Uterus (tissue), 4 donors: ENCODE data around the gene CMTM2. TPM values are rescaled to one million over a fixed set of nuclear protein-coding genes. Genes with fewer than 3 reads are reported as not detected.

ENCODE experiments used
- DNase-seq, 2 donors: peaks; one replicate each; pipeline ENCODE4 v3.0.0-alpha.2; 2019 to 2020
- H3K27ac ChIP-seq, 2 donors: fragments of 200-600 bp; sonication (generic); 1 replicate in 1 of 2; 2 replicates in 1 of 2; pipeline ENCODE4 v1.5.1; 2016 to 2018
- H3K27me3 ChIP-seq, 2 donors: fragments of 200-600 bp; sonication (generic); one replicate each; pipeline ENCODE4 v1.5.1; 2018 to 2019; ENCODE audit warnings: control low read depth in 1 of 2
- H3K36me3 ChIP-seq, 2 donors: fragments of 200-600 bp; sonication (generic); one replicate each; pipeline ENCODE4 v1.5.1; 2019; ENCODE audit warnings: control low read depth in 1 of 2
- H3K4me1 ChIP-seq, 2 donors: fragments of 200-600 bp; sonication (generic); one replicate each; pipeline ENCODE4 v1.5.1; 2018 to 2019; ENCODE audit warnings: control low read depth in 1 of 2
- H3K4me3 ChIP-seq, 2 donors: fragments of 200-600 bp; sonication (generic); 1 replicate in 1 of 2; 2 replicates in 1 of 2; pipeline ENCODE4 v1.5.1; 2018 to 2019; ENCODE audit warnings: mild to moderate bottlenecking in 1 of 2
- H3K9me3 ChIP-seq, 2 donors: fragments of 200-600 bp; sonication (generic); one replicate each; pipeline ENCODE4 v1.5.1; 2019; ENCODE audit warnings: control low read depth in 1 of 2
- CTCF ChIP-seq, 4 experiments: fragments of 200-600 bp in 2 of 4; fragments of 450-650 bp in 2 of 4; sonication (generic) in 2 of 4; IDR thresholded peaks; one replicate each; pipeline ENCODE4 v1.5.1; 2016 to 2019; ENCODE audit warnings: antibody characterized with exemption in 4 of 4, mild to moderate bottlenecking in 2 of 4, moderate library complexity in 1 of 4
- POLR2A ChIP-seq, 2 donors: fragments of 450-650 bp; IDR thresholded peaks; one replicate each; pipeline ENCODE4 v1.6.1; 2016; ENCODE audit warnings: antibody characterized with exemption in 2 of 2, mild to moderate bottlenecking in 1 of 2, moderate library complexity in 1 of 2
- intact Hi-C: fragments of 100-400 bp; cut with DNase I; formaldehyde crosslinking; loops from one replicate; pipeline ENCODE4 v1.15.1; 2023; ENCODE audit warnings: low total_unique reads
- total RNA-seq, 4 donors: library from RNA; depleted of rRNA in 3 of 4; stranded (reverse); fragments of >200 nt in 3 of 4; gene quantifications; one replicate each; pipeline versions ENCODE4 v1.1.0 to v1.2.4, GENCODE V29; 2014 to 2023
- donor health status: DM: yes; HTN: yes; CAD: no.

CMTM2 gene
- total RNA-seq, 4 donors from 2014 or later: 1.2 TPM; not detected in 3

GRCh38 chr16:66603537-66604375, 24.5 kb downstream of the CMTM2 start:
- no peaks in the 10 kb centered on the region for H3K9me3 ChIP-seq
- peak; percentile 64 to 73 for DNase-seq
- intact Hi-C loops: loop anchor here (10.0 kb wide), 1 partner anchor 199 kb away; no protein-coding TSS in a partner anchor
- H3K4me1 ChIP-seq: no peaks in the 10 kb centered on the region
- peak overlapping the region; percentile 67 to 80 for H3K4me3 ChIP-seq
- H3K36me3 ChIP-seq: no peaks in the 10 kb centered on the region
- no peaks in the 10 kb centered on the region for H3K27me3 ChIP-seq
- peak overlapping the region; percentile 94 to 96 for H3K27ac ChIP-seq
- TF ChIP-seq POLR2A (IDR thresholded peaks at IDR 0.05) (no peak), CTCF (IDR thresholded peaks at IDR 0.05) (no peak)

DNA sequence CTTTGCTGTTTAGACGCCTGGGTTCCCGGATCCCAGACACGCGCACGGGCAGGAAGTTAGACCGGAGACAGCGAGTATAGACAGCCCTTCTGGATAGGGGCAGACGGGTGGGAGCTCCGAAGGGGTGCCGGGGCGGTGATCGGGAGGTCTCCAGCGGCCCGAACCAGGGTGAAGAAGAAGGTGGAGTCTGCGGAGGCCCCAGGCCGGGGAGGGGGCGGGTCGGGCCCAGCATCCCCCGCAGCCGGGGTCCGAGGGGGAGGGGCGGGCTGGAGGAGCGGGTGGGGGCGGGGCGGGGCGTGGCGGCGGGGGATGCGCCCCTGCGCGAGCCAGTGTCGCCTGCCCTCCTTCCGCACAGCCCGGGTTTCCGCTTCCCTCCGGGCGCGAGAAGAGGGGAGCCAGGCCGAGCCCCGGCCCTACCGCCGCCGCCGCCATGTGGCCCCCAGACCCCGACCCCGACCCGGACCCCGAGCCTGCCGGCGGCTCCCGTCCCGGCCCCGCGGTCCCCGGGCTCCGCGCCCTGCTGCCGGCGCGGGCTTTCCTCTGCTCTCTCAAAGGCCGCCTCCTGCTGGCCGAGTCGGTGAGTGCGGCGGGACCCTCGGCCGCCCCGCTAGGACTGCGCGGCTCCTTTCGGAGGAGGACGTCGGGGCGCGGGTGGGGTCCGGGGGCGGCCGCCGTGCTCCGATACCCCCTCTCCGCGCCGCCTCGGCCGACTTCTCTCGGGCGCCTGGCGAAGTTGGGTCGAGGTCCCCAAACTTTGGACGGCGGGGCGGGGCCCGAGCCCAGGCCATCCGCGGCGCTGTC, 25.3 kb downstream of the CMTM2 start, which contains the start of gene CMTM3:
Gene CMTM3, plus strand, starts transcription at position 329 of the 801 bp plus-strand sequence. Its CDS starts 102 bp downstream, at position 431.
- no peaks in the 10 kb centered on the region for H3K27me3 ChIP-seq
- DNase-seq: peak; percentile 63 to 73
- H3K4me1 ChIP-seq: no peaks in the 10 kb centered on the region
- TF ChIP-seq POLR2A (IDR thresholded peaks at IDR 0.05) (peak in 1 of 2 donors; percentile 18), CTCF (IDR thresholded peaks at IDR 0.05) (peak; percentile 66 to 87 (median 82))
- H3K36me3 ChIP-seq: no peaks in the 10 kb centered on the region
- intact Hi-C loops: loop anchor here (10.0 kb wide), 1 partner anchor 200 kb away; no protein-coding TSS in a partner anchor
- peak within 1 kb of the TSS; percentile 67 to 80 for H3K4me3 ChIP-seq
- H3K27ac ChIP-seq: peak within 1 kb of the TSS; percentile 94 to 96
- no peaks in the 10 kb centered on the region for H3K9me3 ChIP-seq

GRCh38 chr16:66605177-66605978, 26.1 kb downstream of the CMTM2 start:
- H3K4me3 ChIP-seq: peak overlapping the region; percentile 67 to 80
- H3K9me3 ChIP-seq: no peaks in the 10 kb centered on the region
- no peaks in the 10 kb centered on the region for H3K36me3 ChIP-seq
- H3K27ac ChIP-seq: peak overlapping the region; percentile 94 to 96
- H3K4me1 ChIP-seq: no peaks in the 10 kb centered on the region
- intact Hi-C loops: loop anchor here (10.0 kb wide), 1 partner anchor 201 kb away; no protein-coding TSS in a partner anchor
- TF ChIP-seq POLR2A (IDR thresholded peaks at IDR 0.05): no peak
- peak; percentile 67 to 69 for DNase-seq
- no peaks in the 10 kb centered on the region for H3K27me3 ChIP-seq

- H3K27ac ChIP-seq: peak overlapping the region; percentile 94 to 96
- no peaks in the 10 kb centered on the region for H3K4me1 ChIP-seq
- H3K4me3 ChIP-seq: peak overlapping the region in 1 of 2 donors; percentile 67
- no peak for TF ChIP-seq POLR2A (IDR thresholded peaks at IDR 0.05)
- TF ChIP-seq CTCF (IDR thresholded peaks at IDR 0.05): no peak
- intact Hi-C loops: loop anchor here (10.0 kb wide), 1 partner anchor 201 kb away; no protein-coding TSS in a partner anchor
- H3K9me3 ChIP-seq: no peaks in the 10 kb centered on the region
- H3K36me3 ChIP-seq: no peaks in the 10 kb centered on the region
- no peaks in the 10 kb centered on the region for H3K27me3 ChIP-seq
- DNase-seq: no peak
Measured at GRCh38 chr16:66605979-66606751, 26.9 kb downstream of the CMTM2 start.
